Gastrocnemius medialis (tissue), 4 donors: ENCODE results near the gene NXN. TPM values are rescaled to one million over a fixed set of nuclear protein-coding genes. Genes with fewer than 3 reads are reported as not detected.

Experiments
- ATAC-seq, 2 donors: fragments of 150-250 bp; one replicate each; pipeline ENCODE4 v1.9.1; 2016
- DNase-seq, 2 donors: peaks; one replicate each; pipeline ENCODE4 v3.0.0-alpha.2; 2019
- H3K27ac ChIP-seq, 4 donors: fragments of 200-600 bp; sonication (generic); 1 replicate in 1 of 4; 2 replicates in 3 of 4; pipeline ENCODE4 v1.5.1; 2016 to 2018; ENCODE audit warnings: mild to moderate bottlenecking in 2 of 4, moderate library complexity in 1 of 4
- H3K27me3 ChIP-seq, 3 donors: fragments of 200-600 bp; sonication (generic) in 2 of 3; 1 replicate in 1 of 3; 2 replicates in 2 of 3; pipeline versions ENCODE4 v1.5.1 to v1.6.0; 2016 to 2019; ENCODE audit warnings: mild to moderate bottlenecking in 1 of 3, moderate library complexity in 1 of 3
- H3K36me3 ChIP-seq, 2 donors: fragments of 200-600 bp; sonication (generic) in 1 of 2; one replicate each; pipeline ENCODE4 v1.5.1; 2017 to 2018
- H3K4me1 ChIP-seq, 2 donors: fragments of 200-600 bp; sonication (generic) in 1 of 2; one replicate each; pipeline ENCODE4 v1.5.1; 2016 to 2017; ENCODE audit warnings: mild to moderate bottlenecking in 2 of 2
- H3K4me3 ChIP-seq, 4 donors: fragments of 200-600 bp; sonication (generic) in 3 of 4; 1 replicate in 1 of 4; 2 replicates in 3 of 4; pipeline ENCODE4 v1.5.1; 2016 to 2019; ENCODE audit warnings: mild to moderate bottlenecking in 2 of 4
- H3K9me3 ChIP-seq, 3 donors: fragments of 200-600 bp; sonication (generic) in 2 of 3; 1 replicate in 1 of 3; 2 replicates in 2 of 3; pipeline ENCODE4 v1.5.1; 2016 to 2019
- POLR2A ChIP-seq, 2 donors: fragments of 450-650 bp; IDR thresholded peaks; one replicate each; pipeline ENCODE4 v1.6.1; 2017; ENCODE audit warnings: antibody characterized with exemption in 2 of 2, mild to moderate bottlenecking in 2 of 2, moderate library complexity in 2 of 2
- in situ Hi-C, 4 donors: fragments of 200-750 bp; cut with MboI; loops; one replicate each; pipeline versions ENCODE4 v1.15.0 to v1.8.0; 2017; ENCODE audit warnings: low sequenced_read_pairs in 4 of 4
- intact Hi-C: fragments of 100-400 bp; cut with DNase I; formaldehyde crosslinking; loops from one replicate; pipeline ENCODE4 v1.15.1; 2023; ENCODE audit warnings: low total_unique reads
- total RNA-seq, 4 donors: library from RNA; depleted of rRNA; stranded (reverse); fragments of >200 nt; gene quantifications; one replicate each; pipeline versions ENCODE4 v1.1.0 to v1.2.3, GENCODE V29; 2016
- TF ChIP-seq, protein P1 (sequence below), 5 experiments: fragments of 450-650 bp in 3 of 5; fragments of 200-600 bp in 2 of 5; sonication (generic) in 2 of 5; IDR thresholded peaks in 4 of 5; conservative IDR thresholded peaks in 1 of 5; 1 replicate in 4 of 5; 2 replicates in 1 of 5; pipeline ENCODE4 v1.5.1; 2016 to 2019; ENCODE audit warnings: antibody characterized with exemption in 5 of 5, mild to moderate bottlenecking in 3 of 5, moderate library complexity in 3 of 5

Gene NXN
- total RNA-seq, 4 donors from 2014 or later: 55.6 to 86.4 (median 62.7) TPM

DNA sequence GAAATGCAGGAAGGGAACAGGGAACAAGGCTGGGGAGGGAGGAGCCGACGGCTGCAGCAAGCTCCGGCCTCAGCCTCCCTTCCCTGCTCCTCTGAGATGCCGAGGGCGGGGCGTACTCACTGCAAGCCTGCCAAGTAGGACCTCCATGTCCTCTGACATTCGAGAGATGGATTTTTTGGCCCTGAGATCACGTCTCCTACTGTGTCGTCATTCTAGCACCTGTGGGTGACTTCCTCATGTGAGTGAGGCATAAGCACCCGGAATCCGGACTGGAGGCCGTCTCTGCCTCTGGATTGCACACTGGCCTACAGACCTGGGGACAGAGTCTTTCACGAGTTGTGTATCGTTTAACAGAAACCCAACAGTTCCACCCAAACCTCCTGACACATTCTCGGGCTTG, 183.0 kb downstream of the NXN start:
- TF ChIP-seq, protein P1, sequence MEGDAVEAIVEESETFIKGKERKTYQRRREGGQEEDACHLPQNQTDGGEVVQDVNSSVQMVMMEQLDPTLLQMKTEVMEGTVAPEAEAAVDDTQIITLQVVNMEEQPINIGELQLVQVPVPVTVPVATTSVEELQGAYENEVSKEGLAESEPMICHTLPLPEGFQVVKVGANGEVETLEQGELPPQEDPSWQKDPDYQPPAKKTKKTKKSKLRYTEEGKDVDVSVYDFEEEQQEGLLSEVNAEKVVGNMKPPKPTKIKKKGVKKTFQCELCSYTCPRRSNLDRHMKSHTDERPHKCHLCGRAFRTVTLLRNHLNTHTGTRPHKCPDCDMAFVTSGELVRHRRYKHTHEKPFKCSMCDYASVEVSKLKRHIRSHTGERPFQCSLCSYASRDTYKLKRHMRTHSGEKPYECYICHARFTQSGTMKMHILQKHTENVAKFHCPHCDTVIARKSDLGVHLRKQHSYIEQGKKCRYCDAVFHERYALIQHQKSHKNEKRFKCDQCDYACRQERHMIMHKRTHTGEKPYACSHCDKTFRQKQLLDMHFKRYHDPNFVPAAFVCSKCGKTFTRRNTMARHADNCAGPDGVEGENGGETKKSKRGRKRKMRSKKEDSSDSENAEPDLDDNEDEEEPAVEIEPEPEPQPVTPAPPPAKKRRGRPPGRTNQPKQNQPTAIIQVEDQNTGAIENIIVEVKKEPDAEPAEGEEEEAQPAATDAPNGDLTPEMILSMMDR (IDR thresholded peaks at IDR 0.05 in 4 of 5, conservative IDR thresholded peaks at IDR 0.05 in 1 of 5): no peak
- TF ChIP-seq POLR2A (IDR thresholded peaks at IDR 0.05): no peak
- no peaks in the 10 kb centered on the region for H3K9me3 ChIP-seq
- in situ Hi-C loops (no loop called here), intact Hi-C loops (loop anchor here (5.0 kb wide), 1 partner anchor 201 kb away; the partner anchor contains the start of gene TIMM22)
- H3K36me3 ChIP-seq: peaks cover 0 to 22% of the 10 kb centered on the region in 2 donors
- H3K27me3 ChIP-seq: no peaks in the 10 kb centered on the region
- peaks cover 27 to 37% of the 10 kb centered on the region in 2 donors for H3K4me1 ChIP-seq
- no peak for ATAC-seq
- DNase-seq: peak in 1 of 2 donors; percentile 28
- no peak overlapping the region for H3K4me3 ChIP-seq
- H3K27ac ChIP-seq: peak overlapping the region; percentile 5 to 77 (median 72)

DNA sequence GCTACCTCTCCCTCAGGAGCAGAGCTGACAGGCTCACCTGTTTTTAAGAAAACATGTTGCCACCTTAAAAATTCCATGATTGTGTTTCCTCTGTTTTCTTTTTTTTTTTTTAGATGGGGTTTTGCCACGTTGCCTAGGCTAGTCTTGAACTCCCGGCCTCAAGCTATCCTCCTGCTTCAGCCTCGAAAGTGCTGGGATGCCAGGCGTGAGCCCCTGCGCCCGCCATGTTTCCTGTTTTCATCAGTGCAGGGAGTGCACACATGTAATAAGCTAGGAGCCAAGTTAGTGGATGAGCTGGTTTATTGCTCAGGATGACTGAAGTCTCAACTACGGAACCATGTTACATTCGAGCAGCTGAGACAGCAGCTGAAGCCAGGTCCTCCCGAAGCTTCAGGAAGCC, 183.9 kb downstream of the NXN start:
- in situ Hi-C loops: no loop called here
- no peak for TF ChIP-seq POLR2A (IDR thresholded peaks at IDR 0.05)
- TF ChIP-seq, protein P1 (IDR thresholded peaks at IDR 0.05 in 4 of 5, conservative IDR thresholded peaks at IDR 0.05 in 1 of 5): no peak
- intact Hi-C loops: loop anchor here (1.0 to 5.0 kb wide), 3 partner anchors 186 to 261 kb away; partner anchors contain the start of gene TIMM22
- H3K4me1 ChIP-seq: peaks cover 27 to 37% of the 10 kb centered on the region in 2 donors
- no peaks in the 10 kb centered on the region for H3K9me3 ChIP-seq
- peaks cover 0 to 24% of the 10 kb centered on the region in 2 donors for H3K36me3 ChIP-seq
- ATAC-seq: no peak
- peak in 1 of 2 donors; percentile 9 for DNase-seq
- peak overlapping the region; percentile 67 to 78 (median 74) for H3K27ac ChIP-seq
- H3K27me3 ChIP-seq: no peaks in the 10 kb centered on the region
- peak overlapping the region in 2 of 4 donors; percentile 48 to 74 for H3K4me3 ChIP-seq

DNA sequence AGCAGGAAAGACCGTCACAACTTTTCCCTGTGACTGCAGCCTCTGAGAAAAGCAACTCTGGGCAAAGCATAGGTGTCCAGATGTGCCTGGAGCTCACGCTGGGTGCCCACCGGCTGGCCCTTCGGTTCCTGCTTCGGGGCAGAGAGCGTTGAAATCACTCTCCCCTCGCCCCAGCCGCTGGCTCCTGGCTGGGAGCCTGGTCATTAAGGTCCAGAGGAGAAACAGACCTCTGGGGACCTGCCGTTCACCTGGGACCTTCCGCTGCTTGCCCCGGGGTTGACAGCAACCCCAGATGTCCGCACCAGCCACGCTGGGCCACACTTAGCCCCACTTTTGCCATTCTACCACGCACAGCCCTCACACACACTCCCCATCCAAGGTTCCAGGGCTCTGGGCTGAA, 184.3 kb downstream of the NXN start:
- H3K36me3 ChIP-seq: peaks cover 0 to 20% of the 10 kb centered on the region in 2 donors
- H3K4me3 ChIP-seq: peak overlapping the region; percentile 27 to 74 (median 51)
- TF ChIP-seq, protein P1 (IDR thresholded peaks at IDR 0.05 in 4 of 5, conservative IDR thresholded peaks at IDR 0.05 in 1 of 5): no peak
- no peak for TF ChIP-seq POLR2A (IDR thresholded peaks at IDR 0.05)
- DNase-seq: peak in 1 of 2 donors; percentile 28
- intact Hi-C loops (loop anchor here (1.0 to 5.0 kb wide), 3 partner anchors 186 to 261 kb away; partner anchors contain the start of gene TIMM22), in situ Hi-C loops (no loop called here)
- ATAC-seq: peak; percentile 7 to 25
- no peaks in the 10 kb centered on the region for H3K27me3 ChIP-seq
- peak overlapping the region; percentile 67 to 78 (median 74) for H3K27ac ChIP-seq
- H3K9me3 ChIP-seq: no peaks in the 10 kb centered on the region
- peaks cover 27 to 34% of the 10 kb centered on the region in 2 donors for H3K4me1 ChIP-seq

DNA sequence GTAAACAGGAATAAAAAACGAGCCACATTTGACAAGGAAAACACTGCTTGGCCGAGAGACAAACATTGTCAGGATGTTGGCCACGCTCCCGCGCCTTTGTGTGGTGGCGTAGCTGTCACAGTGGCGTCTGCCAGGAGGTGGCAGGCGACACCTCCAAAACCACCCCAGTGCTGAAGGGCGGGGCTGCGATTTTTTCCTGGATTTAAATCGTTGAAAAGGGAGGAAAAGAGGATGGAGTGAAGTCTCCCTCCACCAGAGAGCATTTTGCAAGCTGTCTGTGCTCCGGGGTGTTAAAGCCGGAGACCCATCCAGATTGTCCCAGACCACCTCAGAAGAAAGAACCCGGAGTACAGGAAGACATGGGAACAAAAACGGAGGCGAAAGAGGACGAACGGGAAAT, 184.7 kb downstream of the NXN start:
- peak overlapping the region; percentile 27 to 74 (median 51) for H3K4me3 ChIP-seq
- no peaks in the 10 kb centered on the region for H3K27me3 ChIP-seq
- peaks cover 27 to 30% of the 10 kb centered on the region in 2 donors for H3K4me1 ChIP-seq
- intact Hi-C loops (loop anchor here (1.0 to 5.0 kb wide), 3 partner anchors 186 to 261 kb away; partner anchors contain the start of gene TIMM22), in situ Hi-C loops (loop anchor here in 3 of 4 donors (5.0 kb wide), 1 partner anchor 187 kb away; no protein-coding TSS in a partner anchor)
- ATAC-seq: peak; percentile 76 to 80
- DNase-seq: peak; percentile 79 to 82
- peaks cover 0 to 21% of the 10 kb centered on the region in 2 donors for H3K36me3 ChIP-seq
- TF ChIP-seq, protein P1 (IDR thresholded peaks at IDR 0.05 in 4 of 5, conservative IDR thresholded peaks at IDR 0.05 in 1 of 5): peak; percentile 90 to 96 (median 92)
- TF ChIP-seq POLR2A (IDR thresholded peaks at IDR 0.05): no peak
- no peaks in the 10 kb centered on the region for H3K9me3 ChIP-seq
- H3K27ac ChIP-seq: peak overlapping the region; percentile 67 to 78 (median 74)
